Measurements from ENCODE around the gene TMEM52. TPM values are rescaled to one million over a fixed set of nuclear protein-coding genes. Genes with fewer than 3 reads are reported as not detected.
"Not testable (repeated sequence)": the region's sequence is repeated elsewhere in the genome, so short reads cannot be mapped to it uniquely, and the experiment has no call there.

The TMEM52 gene
- total RNA-seq, 1 experiment from 2014 or later: 0.48 TPM

GRCh38 chr1:1894354-1895059 lies 24.6 kb downstream of the TMEM52 start:
- no peak for DNase-seq (ENCODE audit: low read depth)

- DNase-seq (ENCODE audit: low read depth): no peak
Measured at GRCh38 chr1:1893997-1894353, 25.1 kb downstream of the TMEM52 start.

- no peak for DNase-seq (ENCODE audit: low read depth)
Measured at GRCh38 chr1:1893291-1893985, 25.6 kb downstream of the TMEM52 start.

- no peak for DNase-seq (ENCODE audit: low read depth)
Measured at GRCh38 chr1:1892763-1893120, 26.3 kb downstream of the TMEM52 start.

- no peak for DNase-seq (ENCODE audit: low read depth)
Measured at GRCh38 chr1:1892079-1892762, 26.9 kb downstream of the TMEM52 start.

- DNase-seq (ENCODE audit: low read depth): peak; percentile 71
Measured at GRCh38 chr1:1891349-1892078, 27.6 kb downstream of the TMEM52 start.

GRCh38 chr1:1890506-1891348 lies 28.4 kb downstream of the TMEM52 start, which contains the start of gene GNB1:
GNB1 (minus strand) TSS chr1:1891087; CDS start chr1:1825453, 65,634 bp downstream.
- peak; percentile 90 for DNase-seq (ENCODE audit: low read depth)

GRCh38 chr1:1889847-1890505 lies 29.1 kb downstream of the TMEM52 start:
- peak; percentile 45 for DNase-seq (ENCODE audit: low read depth)

- DNase-seq (ENCODE audit: low read depth): no peak
Measured at GRCh38 chr1:1889090-1889750, 29.9 kb downstream of the TMEM52 start.

- not testable (repeated sequence) for DNase-seq (ENCODE audit: low read depth)
Measured at GRCh38 chr1:1883890-1884289, 35.2 kb downstream of the TMEM52 start.

- no peak for DNase-seq (ENCODE audit: low read depth)
Measured at GRCh38 chr1:1883092-1883873, 35.8 kb downstream of the TMEM52 start.

GRCh38 chr1:1881727-1882126 lies 37.4 kb downstream of the TMEM52 start:
- no peak for DNase-seq (ENCODE audit: low read depth)

- no peak for DNase-seq (ENCODE audit: low read depth)
Measured at GRCh38 chr1:1880617-1881312, 38.3 kb downstream of the TMEM52 start.

GRCh38 chr1:1879942-1880341 lies 39.1 kb downstream of the TMEM52 start:
- DNase-seq (ENCODE audit: low read depth): no peak

- no peak for DNase-seq (ENCODE audit: low read depth)
Measured at GRCh38 chr1:1877865-1878436, 41.1 kb downstream of the TMEM52 start.

GRCh38 chr1:1876335-1876930 lies 42.6 kb downstream of the TMEM52 start:
- no peak for DNase-seq (ENCODE audit: low read depth)

GRCh38 chr1:1875932-1876331 lies 43.1 kb downstream of the TMEM52 start:
- DNase-seq (ENCODE audit: low read depth): no peak

GRCh38 chr1:1874901-1875300 lies 44.2 kb downstream of the TMEM52 start:
- DNase-seq (ENCODE audit: low read depth): no peak
